BJ (cell line): ENCODE results near the gene RPP25. TPM values are rescaled to one million over a fixed set of nuclear protein-coding genes. Genes with fewer than 3 reads are reported as not detected.

Experiments
- CTCF ChIA-PET: fragments of 350-600 bp; formaldehyde crosslinking; extraction: SDS; loops from one replicate; lab custom pipeline; 2021; ENCODE audit warnings: antibody characterized with exemption, inconsistent platforms; lab: Yijun Ruan, JAX
- POLR2A ChIA-PET: fragments of 300-600 bp; sonication (Branson Sonifier 250); formaldehyde crosslinking; extraction: SDS; loops from one replicate; lab custom pipeline; 2021; ENCODE audit warnings: antibody characterized with exemption; lab: Charles Lee
- DNase-seq: peaks from one replicate; pipeline ENCODE4 v3.0.0-alpha.2; 2011; ENCODE audit warnings: low read depth
- H3K27me3 ChIP-seq: 2 replicates; pipeline ENCODE4 v1.6.0; 2011; ENCODE audit warnings: low read length; ENCODE audit not compliant: control insufficient read depth, insufficient read depth
- H3K36me3 ChIP-seq: 2 replicates; pipeline ENCODE4 v1.5.1; 2011; ENCODE audit warnings: low read length; ENCODE audit not compliant: control insufficient read depth, insufficient read depth
- H3K4me3 ChIP-seq: 2 replicates; pipeline ENCODE4 v1.5.1; 2011; ENCODE audit warnings: low read depth, mild to moderate bottlenecking, control low read depth, low read length
- CTCF ChIP-seq: IDR thresholded peaks from 2 replicates; pipeline ENCODE4 v1.5.1; 2011; ENCODE audit warnings: low read depth, mild to moderate bottlenecking, control low read depth, inconsistent platforms, low read length, moderate library complexity; ENCODE audit not compliant: insufficient read depth
- polyA plus RNA-seq: library from polyadenylated mRNA; depleted of rRNA; stranded (reverse); fragments of >200 nt; gene quantifications from 2 replicates; pipeline ENCODE4 v1.2.3, GENCODE V29; 2011

RPP25 gene
- polyA plus RNA-seq, 1 experiment = 1.3 TPM

GRCh38 chr15:74995779-74996765 is 39.5 kb upstream of the RPP25 start:
- Histone ChIP-seq H3K36me3 (no peaks in the 10 kb centered on the region), H3K27me3 (peaks cover 15% of the 10 kb centered on the region), H3K4me3 (peak overlapping the region; percentile 70)
- no peak for TF ChIP-seq CTCF
- DNase-seq = no peak
- ChIA-PET POLR2A (no interaction called here), CTCF (interaction anchor here (1.3 to 1.5 kb wide), 2 partner anchors 11 to 22 kb away, joined by 3 read pairs; no protein-coding TSS in a partner anchor)

- H3K36me3 ChIP-seq = no peaks in the 10 kb centered on the region
- no peak for TF ChIP-seq CTCF
- POLR2A ChIA-PET = no interaction called here
- H3K27me3 ChIP-seq = peaks cover 15% of the 10 kb centered on the region
- peak; percentile 13 for DNase-seq
- H3K4me3 ChIP-seq = peak within 1 kb of the TSS; percentile 70
- CTCF ChIA-PET = interaction anchor here (0.8 to 1.5 kb wide), 3 partner anchors 10 to 45 kb away, joined by 3 to 4 read pairs (median 3); no protein-coding TSS in a partner anchor
Measured at GRCh38 chr15:74995182-74995778, 38.7 kb upstream of the RPP25 start, which contains the start of gene SCAMP5. Gene SCAMP5, plus strand, starts transcription at chr15:74995563. Its CDS starts 16,277 bp downstream, at chr15:75011840.

- DNase-seq = no peak
- ChIA-PET POLR2A (no interaction called here), CTCF (interaction anchor here (0.8 to 1.5 kb wide), 3 partner anchors 9 to 44 kb away, joined by 3 to 4 read pairs (median 3); no protein-coding TSS in a partner anchor)
- H3K4me3 ChIP-seq = no peak overlapping the region
- TF ChIP-seq CTCF = no peak
- H3K27me3 ChIP-seq = peaks cover 15% of the 10 kb centered on the region
- H3K36me3 ChIP-seq = no peaks in the 10 kb centered on the region
Measured at GRCh38 chr15:74994685-74995084, 38.1 kb upstream of the RPP25 start.

- CTCF ChIA-PET = interaction anchor here (1.5 kb wide), 1 partner anchor 9 kb away, joined by 3 read pairs; no protein-coding TSS in a partner anchor
- no peaks in the 10 kb centered on the region for H3K36me3 ChIP-seq
- TF ChIP-seq CTCF = no peak
- POLR2A ChIA-PET = no interaction called here
- H3K27me3 ChIP-seq = peaks cover 15% of the 10 kb centered on the region
- no peak overlapping the region for H3K4me3 ChIP-seq
- DNase-seq = no peak
Measured at GRCh38 chr15:74994236-74994635, 37.7 kb upstream of the RPP25 start.

GRCh38 chr15:74992619-74993018 is 36.0 kb upstream of the RPP25 start:
- CTCF ChIA-PET = no interaction called here
- TF ChIP-seq CTCF = no peak
- Histone ChIP-seq H3K4me3 (no peak overlapping the region), H3K36me3 (no peaks in the 10 kb centered on the region), H3K27me3 (peaks cover 14% of the 10 kb centered on the region)
- no peak for DNase-seq
- POLR2A ChIA-PET = no interaction called here
